BJ (cell line): Measurements from ENCODE around the gene WSCD1. TPM values are rescaled to one million over a fixed set of nuclear protein-coding genes. Genes with fewer than 3 reads are reported as not detected.

Source experiments
- CTCF ChIA-PET: fragments of 350-600 bp; formaldehyde crosslinking; extraction: SDS; loops from one replicate; lab custom pipeline; 2021; ENCODE audit warnings: antibody characterized with exemption, inconsistent platforms; lab: Yijun Ruan, JAX
- POLR2A ChIA-PET: fragments of 300-600 bp; sonication (Branson Sonifier 250); formaldehyde crosslinking; extraction: SDS; loops from one replicate; lab custom pipeline; 2021; ENCODE audit warnings: antibody characterized with exemption; lab: Charles Lee
- DNase-seq: peaks from one replicate; pipeline ENCODE4 v3.0.0-alpha.2; 2011; ENCODE audit warnings: low read depth
- H3K27me3 ChIP-seq: 2 replicates; pipeline ENCODE4 v1.6.0; 2011; ENCODE audit warnings: low read length; ENCODE audit not compliant: control insufficient read depth, insufficient read depth
- H3K36me3 ChIP-seq: 2 replicates; pipeline ENCODE4 v1.5.1; 2011; ENCODE audit warnings: low read length; ENCODE audit not compliant: control insufficient read depth, insufficient read depth
- H3K4me3 ChIP-seq: 2 replicates; pipeline ENCODE4 v1.5.1; 2011; ENCODE audit warnings: low read depth, mild to moderate bottlenecking, control low read depth, low read length
- CTCF ChIP-seq: IDR thresholded peaks from 2 replicates; pipeline ENCODE4 v1.5.1; 2011; ENCODE audit warnings: low read depth, mild to moderate bottlenecking, control low read depth, inconsistent platforms, low read length, moderate library complexity; ENCODE audit not compliant: insufficient read depth
- polyA plus RNA-seq: library from polyadenylated mRNA; depleted of rRNA; stranded (reverse); fragments of >200 nt; gene quantifications from 2 replicates; pipeline ENCODE4 v1.2.3, GENCODE V29; 2011

Gene WSCD1
- polyA plus RNA-seq, 1 experiment: 1.0 TPM

GRCh38 chr17:6098050-6098822, 28.1 kb downstream of the WSCD1 start:
- no peak for DNase-seq
- POLR2A ChIA-PET: no interaction called here
- CTCF ChIA-PET: no interaction called here
- no peaks in the 10 kb centered on the region for H3K27me3 ChIP-seq
- H3K4me3 ChIP-seq: no peak overlapping the region
- TF ChIP-seq CTCF: no peak
- no peaks in the 10 kb centered on the region for H3K36me3 ChIP-seq

GRCh38 chr17:6098823-6099180, 28.6 kb downstream of the WSCD1 start:
- H3K36me3 ChIP-seq: no peaks in the 10 kb centered on the region
- CTCF ChIA-PET: no interaction called here

GRCh38 chr17:6099492-6099891, 29.3 kb downstream of the WSCD1 start:
- Histone ChIP-seq H3K27me3 (no peaks in the 10 kb centered on the region), H3K4me3 (no peak overlapping the region), H3K36me3 (no peaks in the 10 kb centered on the region)
- DNase-seq: no peak
- ChIA-PET CTCF (interaction anchor here (0.6 kb wide), 1 partner anchor 92 kb away, joined by 4 read pairs; no protein-coding TSS in a partner anchor), POLR2A (no interaction called here)
- TF ChIP-seq CTCF: no peak

More at GRCh38 chr17:6098823-6099180, 28.6 kb downstream of the WSCD1 start:
- no peak for TF ChIP-seq CTCF
- POLR2A ChIA-PET: no interaction called here
- Histone ChIP-seq H3K4me3 (no peak overlapping the region), H3K27me3 (no peaks in the 10 kb centered on the region)
- no peak for DNase-seq

GRCh38 chr17:6100146-6100545, 30.0 kb downstream of the WSCD1 start:
- Histone ChIP-seq H3K36me3 (no peaks in the 10 kb centered on the region), H3K4me3 (no peak overlapping the region), H3K27me3 (no peaks in the 10 kb centered on the region)
- no peak for TF ChIP-seq CTCF
- ChIA-PET CTCF (interaction anchor here (0.6 kb wide), 1 partner anchor 91 kb away, joined by 4 read pairs; no protein-coding TSS in a partner anchor), POLR2A (no interaction called here)
- no peak for DNase-seq

GRCh38 chr17:6100891-6101500, 30.8 kb downstream of the WSCD1 start:
- CTCF ChIA-PET: no interaction called here
- H3K27me3 ChIP-seq: no peaks in the 10 kb centered on the region
- H3K4me3 ChIP-seq: no peak overlapping the region
- no peak for DNase-seq
- no peak for TF ChIP-seq CTCF
- no peaks in the 10 kb centered on the region for H3K36me3 ChIP-seq
- POLR2A ChIA-PET: no interaction called here
